NCI-H1930 (cell line): ENCODE measurements around the gene TMC8.
"Not testable (repeated sequence)": the region's sequence is repeated elsewhere in the genome, so short reads cannot be mapped to it uniquely, and the experiment has no call there.

Experiments used
- DNase-seq, 2 experiments: peaks; one replicate each; lab custom pipeline; 2025; lab: John Stamatoyannopoulos, UW

The TMC8 gene

GRCh38 chr17:78110363-78111015 is 20.1 kb upstream of the TMC8 start:
- DNase-seq, result no peak

GRCh38 chr17:78111016-78111726 is 19.4 kb upstream of the TMC8 start:
- DNase-seq, result no peak

- DNase-seq, result no peak
Measured at GRCh38 chr17:78111727-78112517, 18.6 kb upstream of the TMC8 start.

GRCh38 chr17:78112518-78113471 is 17.8 kb upstream of the TMC8 start:
- DNase-seq, result peak; percentile 39 to 65

GRCh38 chr17:78113804-78114785 is 16.5 kb upstream of the TMC8 start:
- no peak for DNase-seq

GRCh38 chr17:78114831-78115723 is 15.5 kb upstream of the TMC8 start:
- no peak for DNase-seq

- DNase-seq, result not testable (repeated sequence)
Measured at GRCh38 chr17:78115803-78116202, 14.8 kb upstream of the TMC8 start.

- DNase-seq, result no peak
Measured at GRCh38 chr17:78116411-78116810, 14.2 kb upstream of the TMC8 start.

GRCh38 chr17:78117027-78117981 is 13.3 kb upstream of the TMC8 start:
- DNase-seq, result peak in 1 of 2 experiments; percentile 41

- DNase-seq, result no peak
Measured at GRCh38 chr17:78118801-78119241, 11.8 kb upstream of the TMC8 start.

- DNase-seq, result no peak
Measured at GRCh38 chr17:78120537-78120936, 10.0 kb upstream of the TMC8 start.

GRCh38 chr17:78120971-78121800 is 9.4 kb upstream of the TMC8 start:
- DNase-seq, result no peak

- DNase-seq, result no peak
Measured at GRCh38 chr17:78121801-78122215, 8.8 kb upstream of the TMC8 start.

GRCh38 chr17:78122216-78122930 is 8.2 kb upstream of the TMC8 start:
- no peak for DNase-seq

- no peak for DNase-seq
Measured at GRCh38 chr17:78122931-78123249, 7.7 kb upstream of the TMC8 start.

GRCh38 chr17:78123258-78123929 is 7.2 kb upstream of the TMC8 start:
- DNase-seq, result no peak
